ENCODE measurements around the gene SPOCK3. TPM values are rescaled to one million over a fixed set of nuclear protein-coding genes. Genes with fewer than 3 reads are reported as not detected.

Gene SPOCK3
- total and polyA plus RNA-seq, 2 experiments from 2014 or later = 1.6 to 4.1 TPM

DNA sequence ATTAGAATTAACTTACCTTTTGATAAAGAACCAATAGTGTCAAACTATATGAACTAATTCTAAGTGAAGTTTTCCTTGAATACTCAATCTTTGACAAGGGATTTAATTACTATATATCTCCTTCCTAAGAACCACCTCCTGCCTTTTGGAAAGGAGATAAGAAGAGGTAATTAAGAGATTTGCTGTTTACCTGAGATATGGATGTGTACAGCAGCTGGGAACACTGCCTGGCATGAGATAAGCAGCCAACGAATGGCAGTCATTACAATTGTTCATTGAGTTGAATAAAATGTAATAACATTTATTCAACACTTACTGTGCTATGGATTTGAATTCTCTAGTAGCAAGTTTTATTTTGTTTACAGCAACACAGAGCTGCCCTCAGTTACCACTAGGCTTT, 407.1 kb downstream of the SPOCK3 start:
- Mint-ChIP-seq H3K27me3 (ENCODE audit: insufficient read depth, low read depth, poor library complexity) (no peaks in the 10 kb centered on the region), H3K4me1 (no peaks in the 10 kb centered on the region), H3K9me3 (no peaks in the 10 kb centered on the region), H3K4me3 (no peak overlapping the region), H3K36me3 (ENCODE audit: low read depth) (no peaks in the 10 kb centered on the region), H3K27ac (no peak overlapping the region)
- Histone ChIP-seq H3F3A (replicated peaks; ENCODE audit: low read depth) (no peaks in the 10 kb centered on the region), H2AFZ (no peak overlapping the region), H3K79me2 (replicated peaks; ENCODE audit: insufficient read depth) (no peaks in the 10 kb centered on the region), H3K4me2 (no peak overlapping the region), H3K4me1 (ENCODE audit: insufficient read depth) (no peaks in the 10 kb centered on the region), H3K9me2 (ENCODE audit: insufficient read depth) (no peaks in the 10 kb centered on the region), H3K36me3 (ENCODE audit: insufficient read depth) (no peaks in the 10 kb centered on the region), H3K27ac (ENCODE audit: low read depth) (no peak overlapping the region), H3K27me3 (ENCODE audit: insufficient read depth) (no peaks in the 10 kb centered on the region), H4K20me1 (replicated peaks; ENCODE audit: insufficient read depth) (no peaks in the 10 kb centered on the region), H3K4me3 (no peak overlapping the region)
- ATAC-seq = no peak
- DNase-seq (ENCODE audit: low spot score) = no peak
- TF ChIP-seq JUNB (IDR thresholded peaks at IDR 0.05; ENCODE audit: unreplicated experiment) (no peak), STAT1 (IDR thresholded peaks at IDR 0.05; ENCODE audit: unreplicated experiment) (no peak), EZH2phosphoT487 (IDR thresholded peaks at IDR 0.05; ENCODE audit: unreplicated experiment) (no peak), ZNF331 (CRISPR knock-in tag; IDR thresholded peaks at IDR 0.05; ENCODE audit: low read depth) (no peak), NANOG (IDR thresholded peaks at IDR 0.05; ENCODE audit: borderline replicate concordance) (no peak), CREB1 (CRISPR knock-in tag; IDR thresholded peaks at IDR 0.05; ENCODE audit: low read depth) (no peak), POLR2AphosphoS5 (IDR thresholded peaks at IDR 0.05; ENCODE audit: low read depth) (no peak), CTCF (conservative IDR thresholded peaks at IDR 0.05; ENCODE audit: low read depth in 2 of 2) (no peak), ZNF114 (CRISPR knock-in tag; IDR thresholded peaks at IDR 0.05) (no peak), ZNF462 (CRISPR knock-in tag; IDR thresholded peaks at IDR 0.05) (no peak), EZH2 (IDR thresholded peaks at IDR 0.05; ENCODE audit: low read depth, unreplicated experiment) (no peak)
- TF ChIP-seq, protein P1, sequence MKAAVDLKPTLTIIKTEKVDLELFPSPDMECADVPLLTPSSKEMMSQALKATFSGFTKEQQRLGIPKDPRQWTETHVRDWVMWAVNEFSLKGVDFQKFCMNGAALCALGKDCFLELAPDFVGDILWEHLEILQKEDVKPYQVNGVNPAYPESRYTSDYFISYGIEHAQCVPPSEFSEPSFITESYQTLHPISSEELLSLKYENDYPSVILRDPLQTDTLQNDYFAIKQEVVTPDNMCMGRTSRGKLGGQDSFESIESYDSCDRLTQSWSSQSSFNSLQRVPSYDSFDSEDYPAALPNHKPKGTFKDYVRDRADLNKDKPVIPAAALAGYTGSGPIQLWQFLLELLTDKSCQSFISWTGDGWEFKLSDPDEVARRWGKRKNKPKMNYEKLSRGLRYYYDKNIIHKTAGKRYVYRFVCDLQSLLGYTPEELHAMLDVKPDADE (IDR thresholded peaks at IDR 0.05) = no peak
- TF ChIP-seq, protein P2, sequence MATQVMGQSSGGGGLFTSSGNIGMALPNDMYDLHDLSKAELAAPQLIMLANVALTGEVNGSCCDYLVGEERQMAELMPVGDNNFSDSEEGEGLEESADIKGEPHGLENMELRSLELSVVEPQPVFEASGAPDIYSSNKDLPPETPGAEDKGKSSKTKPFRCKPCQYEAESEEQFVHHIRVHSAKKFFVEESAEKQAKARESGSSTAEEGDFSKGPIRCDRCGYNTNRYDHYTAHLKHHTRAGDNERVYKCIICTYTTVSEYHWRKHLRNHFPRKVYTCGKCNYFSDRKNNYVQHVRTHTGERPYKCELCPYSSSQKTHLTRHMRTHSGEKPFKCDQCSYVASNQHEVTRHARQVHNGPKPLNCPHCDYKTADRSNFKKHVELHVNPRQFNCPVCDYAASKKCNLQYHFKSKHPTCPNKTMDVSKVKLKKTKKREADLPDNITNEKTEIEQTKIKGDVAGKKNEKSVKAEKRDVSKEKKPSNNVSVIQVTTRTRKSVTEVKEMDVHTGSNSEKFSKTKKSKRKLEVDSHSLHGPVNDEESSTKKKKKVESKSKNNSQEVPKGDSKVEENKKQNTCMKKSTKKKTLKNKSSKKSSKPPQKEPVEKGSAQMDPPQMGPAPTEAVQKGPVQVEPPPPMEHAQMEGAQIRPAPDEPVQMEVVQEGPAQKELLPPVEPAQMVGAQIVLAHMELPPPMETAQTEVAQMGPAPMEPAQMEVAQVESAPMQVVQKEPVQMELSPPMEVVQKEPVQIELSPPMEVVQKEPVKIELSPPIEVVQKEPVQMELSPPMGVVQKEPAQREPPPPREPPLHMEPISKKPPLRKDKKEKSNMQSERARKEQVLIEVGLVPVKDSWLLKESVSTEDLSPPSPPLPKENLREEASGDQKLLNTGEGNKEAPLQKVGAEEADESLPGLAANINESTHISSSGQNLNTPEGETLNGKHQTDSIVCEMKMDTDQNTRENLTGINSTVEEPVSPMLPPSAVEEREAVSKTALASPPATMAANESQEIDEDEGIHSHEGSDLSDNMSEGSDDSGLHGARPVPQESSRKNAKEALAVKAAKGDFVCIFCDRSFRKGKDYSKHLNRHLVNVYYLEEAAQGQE (IDR thresholded peaks at IDR 0.05; ENCODE audit: unreplicated experiment) = no peak

Data from GM23338 (cell line).